Uterus (tissue), 4 donors: ENCODE measurements around the gene ZNF101. TPM values are rescaled to one million over a fixed set of nuclear protein-coding genes. Genes with fewer than 3 reads are reported as not detected.

Experiments used
- DNase-seq, 2 donors: peaks; one replicate each; pipeline ENCODE4 v3.0.0-alpha.2; 2019 to 2020
- H3K27ac ChIP-seq, 2 donors: fragments of 200-600 bp; sonication (generic); 1 replicate in 1 of 2; 2 replicates in 1 of 2; pipeline ENCODE4 v1.5.1; 2016 to 2018
- H3K27me3 ChIP-seq, 2 donors: fragments of 200-600 bp; sonication (generic); one replicate each; pipeline ENCODE4 v1.5.1; 2018 to 2019; ENCODE audit warnings: control low read depth in 1 of 2
- H3K36me3 ChIP-seq, 2 donors: fragments of 200-600 bp; sonication (generic); one replicate each; pipeline ENCODE4 v1.5.1; 2019; ENCODE audit warnings: control low read depth in 1 of 2
- H3K4me1 ChIP-seq, 2 donors: fragments of 200-600 bp; sonication (generic); one replicate each; pipeline ENCODE4 v1.5.1; 2018 to 2019; ENCODE audit warnings: control low read depth in 1 of 2
- H3K4me3 ChIP-seq, 2 donors: fragments of 200-600 bp; sonication (generic); 1 replicate in 1 of 2; 2 replicates in 1 of 2; pipeline ENCODE4 v1.5.1; 2018 to 2019; ENCODE audit warnings: mild to moderate bottlenecking in 1 of 2
- H3K9me3 ChIP-seq, 2 donors: fragments of 200-600 bp; sonication (generic); one replicate each; pipeline ENCODE4 v1.5.1; 2019; ENCODE audit warnings: control low read depth in 1 of 2
- POLR2A ChIP-seq, 2 donors: fragments of 450-650 bp; IDR thresholded peaks; one replicate each; pipeline ENCODE4 v1.6.1; 2016; ENCODE audit warnings: antibody characterized with exemption in 2 of 2, mild to moderate bottlenecking in 1 of 2, moderate library complexity in 1 of 2
- intact Hi-C: fragments of 100-400 bp; cut with DNase I; formaldehyde crosslinking; loops from one replicate; pipeline ENCODE4 v1.15.1; 2023; ENCODE audit warnings: low total_unique reads
- total RNA-seq, 4 donors: library from RNA; depleted of rRNA in 3 of 4; stranded (reverse); fragments of >200 nt in 3 of 4; gene quantifications; one replicate each; pipeline versions ENCODE4 v1.1.0 to v1.2.4, GENCODE V29; 2014 to 2023
- TF ChIP-seq, protein P1 (sequence below), 4 experiments: fragments of 200-600 bp in 2 of 4; fragments of 450-650 bp in 2 of 4; sonication (generic) in 2 of 4; IDR thresholded peaks; one replicate each; pipeline ENCODE4 v1.5.1; 2016 to 2019; ENCODE audit warnings: antibody characterized with exemption in 4 of 4, mild to moderate bottlenecking in 2 of 4, moderate library complexity in 1 of 4
- donor health status: DM: yes; HTN: yes; CAD: no.

The ZNF101 gene
- total RNA-seq, 4 donors from 2014 or later = 1.5 to 12.3 (median 9.9) TPM

- no peak for DNase-seq
- H3K27ac ChIP-seq = no peak overlapping the region
- no peak overlapping the region for H3K4me3 ChIP-seq
- H3K27me3 ChIP-seq = no peaks in the 10 kb centered on the region
- H3K4me1 ChIP-seq = no peaks in the 10 kb centered on the region
- peaks cover 0 to 81% of the 10 kb centered on the region in 2 donors for H3K9me3 ChIP-seq
- no peak for TF ChIP-seq POLR2A (IDR thresholded peaks at IDR 0.05)
- TF ChIP-seq, protein P1, sequence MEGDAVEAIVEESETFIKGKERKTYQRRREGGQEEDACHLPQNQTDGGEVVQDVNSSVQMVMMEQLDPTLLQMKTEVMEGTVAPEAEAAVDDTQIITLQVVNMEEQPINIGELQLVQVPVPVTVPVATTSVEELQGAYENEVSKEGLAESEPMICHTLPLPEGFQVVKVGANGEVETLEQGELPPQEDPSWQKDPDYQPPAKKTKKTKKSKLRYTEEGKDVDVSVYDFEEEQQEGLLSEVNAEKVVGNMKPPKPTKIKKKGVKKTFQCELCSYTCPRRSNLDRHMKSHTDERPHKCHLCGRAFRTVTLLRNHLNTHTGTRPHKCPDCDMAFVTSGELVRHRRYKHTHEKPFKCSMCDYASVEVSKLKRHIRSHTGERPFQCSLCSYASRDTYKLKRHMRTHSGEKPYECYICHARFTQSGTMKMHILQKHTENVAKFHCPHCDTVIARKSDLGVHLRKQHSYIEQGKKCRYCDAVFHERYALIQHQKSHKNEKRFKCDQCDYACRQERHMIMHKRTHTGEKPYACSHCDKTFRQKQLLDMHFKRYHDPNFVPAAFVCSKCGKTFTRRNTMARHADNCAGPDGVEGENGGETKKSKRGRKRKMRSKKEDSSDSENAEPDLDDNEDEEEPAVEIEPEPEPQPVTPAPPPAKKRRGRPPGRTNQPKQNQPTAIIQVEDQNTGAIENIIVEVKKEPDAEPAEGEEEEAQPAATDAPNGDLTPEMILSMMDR (IDR thresholded peaks at IDR 0.05) = no peak
- no peaks in the 10 kb centered on the region for H3K36me3 ChIP-seq
- intact Hi-C loops = no loop called here
Measured at GRCh38 chr19:19704836-19705235, 36.2 kb downstream of the ZNF101 start.

DNA sequence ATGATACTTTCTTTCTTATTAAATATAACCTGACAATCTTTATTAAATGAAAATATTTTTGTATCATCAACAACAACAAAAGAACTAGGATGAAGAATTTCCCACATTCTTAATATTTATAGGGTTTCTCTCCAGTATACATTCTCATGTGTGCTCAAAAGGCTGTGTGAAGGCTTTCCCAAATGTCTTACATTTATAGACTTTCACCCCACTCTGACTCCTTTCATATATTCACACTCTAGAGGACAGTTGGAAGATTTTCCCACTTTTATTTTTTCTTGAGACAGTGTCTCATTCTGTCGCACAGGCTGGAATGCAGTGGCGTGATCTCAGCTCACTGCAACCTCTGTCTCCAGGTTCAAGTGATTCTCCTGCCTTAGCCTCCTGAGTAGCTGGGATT lies 41.9 kb downstream of the ZNF101 start:
- no peak overlapping the region for H3K4me3 ChIP-seq
- H3K27me3 ChIP-seq = no peaks in the 10 kb centered on the region
- peaks cover 0 to 93% of the 10 kb centered on the region in 2 donors for H3K9me3 ChIP-seq
- no peak overlapping the region for H3K27ac ChIP-seq
- no peaks in the 10 kb centered on the region for H3K4me1 ChIP-seq
- intact Hi-C loops = no loop called here
- no peak for TF ChIP-seq POLR2A (IDR thresholded peaks at IDR 0.05)
- TF ChIP-seq, protein P1 (IDR thresholded peaks at IDR 0.05) = no peak
- no peaks in the 10 kb centered on the region for H3K36me3 ChIP-seq
- DNase-seq = no peak

DNA sequence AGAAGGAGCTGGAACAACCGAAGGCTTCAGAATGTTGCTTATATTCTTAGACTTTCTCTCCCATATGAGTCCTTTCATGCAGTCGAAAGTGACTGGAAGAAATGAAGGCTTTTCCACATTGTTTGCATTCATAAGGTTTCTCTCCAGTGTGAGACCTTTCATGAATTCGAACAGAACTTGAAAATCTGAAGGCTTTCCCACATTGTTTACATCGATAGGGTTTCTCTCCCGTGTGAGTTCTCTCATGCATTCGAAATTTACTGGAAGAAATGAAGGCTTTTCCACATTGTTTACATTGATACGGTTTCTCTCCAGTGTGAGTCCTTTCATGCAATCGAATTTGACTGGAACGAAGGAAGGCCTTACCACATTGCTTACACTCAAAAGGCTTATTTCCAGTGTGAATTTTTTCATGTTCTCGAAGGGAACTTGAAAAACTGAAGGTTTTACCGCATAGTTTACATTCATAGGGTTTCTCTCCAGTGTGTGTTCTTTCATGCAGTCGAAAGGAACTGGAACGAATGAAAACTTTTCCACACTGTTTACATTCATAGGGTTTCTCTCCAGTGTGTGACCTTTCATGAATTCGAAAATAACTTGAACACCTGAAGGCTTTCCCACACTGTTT lies 42.8 kb downstream of the ZNF101 start:
- no peak for TF ChIP-seq POLR2A (IDR thresholded peaks at IDR 0.05)
- TF ChIP-seq, protein P1 (IDR thresholded peaks at IDR 0.05) = no peak

GRCh38 chr19:19711934-19712828 lies 43.5 kb downstream of the ZNF101 start:
- Histone ChIP-seq H3K27me3 (no peaks in the 10 kb centered on the region), H3K4me3 (no peak overlapping the region), H3K9me3 (peaks cover 0 to 95% of the 10 kb centered on the region in 2 donors), H3K36me3 (no peaks in the 10 kb centered on the region), H3K4me1 (no peaks in the 10 kb centered on the region), H3K27ac (no peak overlapping the region)
- no peak for DNase-seq
- intact Hi-C loops = no loop called here
- TF ChIP-seq, protein P1 (IDR thresholded peaks at IDR 0.05) = no peak
- TF ChIP-seq POLR2A (IDR thresholded peaks at IDR 0.05) = no peak

More for the DNA sequence above, 42.8 kb downstream of the ZNF101 start:
- Histone ChIP-seq H3K4me3 (no peak overlapping the region), H3K36me3 (no peaks in the 10 kb centered on the region), H3K4me1 (no peaks in the 10 kb centered on the region), H3K9me3 (peaks cover 0 to 93% of the 10 kb centered on the region in 2 donors), H3K27ac (no peak overlapping the region), H3K27me3 (no peaks in the 10 kb centered on the region)
- no peak for DNase-seq
- intact Hi-C loops = no loop called here

DNA sequence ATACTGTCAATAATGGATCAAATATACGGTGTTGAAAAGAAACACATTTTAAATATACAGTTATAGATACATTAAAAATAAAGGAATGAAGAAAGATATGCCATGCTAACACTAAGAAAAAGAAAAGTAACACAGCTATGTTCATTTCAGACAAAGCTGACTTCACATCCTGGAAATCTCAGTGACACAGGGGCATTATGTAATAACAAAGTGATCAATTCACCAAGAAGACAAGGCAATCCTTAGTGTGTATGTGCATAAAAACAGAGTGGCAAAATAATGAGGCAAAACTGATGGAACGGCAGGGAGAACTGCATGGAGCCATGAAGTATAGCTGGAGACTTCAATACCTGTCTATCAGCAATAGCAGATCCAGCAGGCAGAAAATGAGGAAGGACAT lies 51.2 kb downstream of the ZNF101 start:
- intact Hi-C loops = no loop called here
- Histone ChIP-seq H3K27me3 (no peaks in the 10 kb centered on the region), H3K27ac (no peak overlapping the region), H3K9me3 (peaks cover 3 to 78% of the 10 kb centered on the region in 2 donors), H3K36me3 (no peaks in the 10 kb centered on the region), H3K4me3 (no peak overlapping the region), H3K4me1 (no peaks in the 10 kb centered on the region)
- no peak for TF ChIP-seq POLR2A (IDR thresholded peaks at IDR 0.05)
- TF ChIP-seq, protein P1 (IDR thresholded peaks at IDR 0.05) = no peak
- no peak for DNase-seq
